ENCODE data around the gene SLITRK1. TPM values are rescaled to one million over a fixed set of nuclear protein-coding genes. Genes with fewer than 3 reads are reported as not detected.

The SLITRK1 gene
- total RNA-seq, 1 donor from 2014 or later, result 0.51 TPM

DNA sequence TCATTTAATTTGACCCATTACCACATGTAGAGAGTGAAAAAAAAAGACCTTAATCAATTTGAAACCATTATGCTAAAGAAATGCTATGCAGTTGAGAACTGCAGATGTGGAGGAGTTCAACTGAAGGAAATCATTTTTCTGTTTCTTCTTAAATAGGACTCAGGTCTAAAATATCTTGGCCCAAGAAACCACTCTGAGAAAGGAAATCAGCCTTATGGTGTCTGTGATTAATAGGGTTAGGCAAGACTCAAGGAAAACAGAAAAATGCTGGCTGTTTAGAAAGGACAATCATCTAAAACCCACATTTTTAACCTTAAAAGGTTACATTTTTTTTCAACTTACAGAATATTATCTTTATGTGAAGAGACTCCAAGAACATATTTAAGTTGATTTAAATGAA is 1.9 kb upstream of the SLITRK1 start:
- Mint-ChIP-seq H3K27ac (ENCODE audit: unreplicated experiment) (no peak overlapping the region), H3K4me3 (ENCODE audit: unreplicated experiment) (no peak overlapping the region), H3K27me3 (ENCODE audit: unreplicated experiment) (peaks cover 6% of the 10 kb centered on the region), H3K9me3 (ENCODE audit: unreplicated experiment) (no peaks in the 10 kb centered on the region), H3K36me3 (ENCODE audit: low read depth, unreplicated experiment) (no peaks in the 10 kb centered on the region), H3K4me1 (ENCODE audit: unreplicated experiment) (peaks cover 9% of the 10 kb centered on the region)
- DNase-seq (ENCODE audit: low spot score), result no peak
- TF ChIP-seq, protein P1, sequence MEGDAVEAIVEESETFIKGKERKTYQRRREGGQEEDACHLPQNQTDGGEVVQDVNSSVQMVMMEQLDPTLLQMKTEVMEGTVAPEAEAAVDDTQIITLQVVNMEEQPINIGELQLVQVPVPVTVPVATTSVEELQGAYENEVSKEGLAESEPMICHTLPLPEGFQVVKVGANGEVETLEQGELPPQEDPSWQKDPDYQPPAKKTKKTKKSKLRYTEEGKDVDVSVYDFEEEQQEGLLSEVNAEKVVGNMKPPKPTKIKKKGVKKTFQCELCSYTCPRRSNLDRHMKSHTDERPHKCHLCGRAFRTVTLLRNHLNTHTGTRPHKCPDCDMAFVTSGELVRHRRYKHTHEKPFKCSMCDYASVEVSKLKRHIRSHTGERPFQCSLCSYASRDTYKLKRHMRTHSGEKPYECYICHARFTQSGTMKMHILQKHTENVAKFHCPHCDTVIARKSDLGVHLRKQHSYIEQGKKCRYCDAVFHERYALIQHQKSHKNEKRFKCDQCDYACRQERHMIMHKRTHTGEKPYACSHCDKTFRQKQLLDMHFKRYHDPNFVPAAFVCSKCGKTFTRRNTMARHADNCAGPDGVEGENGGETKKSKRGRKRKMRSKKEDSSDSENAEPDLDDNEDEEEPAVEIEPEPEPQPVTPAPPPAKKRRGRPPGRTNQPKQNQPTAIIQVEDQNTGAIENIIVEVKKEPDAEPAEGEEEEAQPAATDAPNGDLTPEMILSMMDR (IDR thresholded peaks at IDR 0.05; ENCODE audit: unreplicated experiment), result no peak

DNA sequence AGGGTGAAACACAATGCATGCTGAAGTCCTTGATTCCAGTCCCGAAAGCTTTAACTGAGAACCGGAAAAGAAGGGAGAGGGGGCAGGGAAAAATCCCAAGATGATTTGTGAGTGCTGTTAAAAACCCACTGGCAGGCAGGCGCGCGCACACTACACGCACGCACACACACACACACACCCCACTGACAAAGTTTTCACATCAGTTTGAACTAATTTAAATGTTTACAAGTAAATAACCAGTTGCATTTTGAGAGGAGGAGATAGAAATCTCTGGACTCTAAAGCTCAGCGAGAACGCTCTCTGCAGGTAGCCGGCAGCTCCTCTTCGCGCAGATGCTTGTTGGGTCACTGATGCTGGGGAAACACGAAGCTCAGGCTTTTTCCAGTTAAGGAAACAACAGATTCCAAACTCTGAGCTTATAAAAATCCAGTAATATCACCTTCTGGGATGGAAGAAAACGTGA is 818 bp upstream of the SLITRK1 start:
- DNase-seq (ENCODE audit: low spot score), result no peak
- H3K4me1 Mint-ChIP-seq (ENCODE audit: unreplicated experiment), result peaks cover 9% of the 10 kb centered on the region
- no peak overlapping the region for H3K27ac Mint-ChIP-seq (ENCODE audit: unreplicated experiment)
- H3K36me3 Mint-ChIP-seq (ENCODE audit: low read depth, unreplicated experiment), result no peaks in the 10 kb centered on the region
- H3K9me3 Mint-ChIP-seq (ENCODE audit: unreplicated experiment), result no peaks in the 10 kb centered on the region
- H3K27me3 Mint-ChIP-seq (ENCODE audit: unreplicated experiment), result peaks cover 6% of the 10 kb centered on the region
- TF ChIP-seq, protein P1 (IDR thresholded peaks at IDR 0.05; ENCODE audit: unreplicated experiment), result no peak
- H3K4me3 Mint-ChIP-seq (ENCODE audit: unreplicated experiment), result peak overlapping the region; percentile 87

DNA sequence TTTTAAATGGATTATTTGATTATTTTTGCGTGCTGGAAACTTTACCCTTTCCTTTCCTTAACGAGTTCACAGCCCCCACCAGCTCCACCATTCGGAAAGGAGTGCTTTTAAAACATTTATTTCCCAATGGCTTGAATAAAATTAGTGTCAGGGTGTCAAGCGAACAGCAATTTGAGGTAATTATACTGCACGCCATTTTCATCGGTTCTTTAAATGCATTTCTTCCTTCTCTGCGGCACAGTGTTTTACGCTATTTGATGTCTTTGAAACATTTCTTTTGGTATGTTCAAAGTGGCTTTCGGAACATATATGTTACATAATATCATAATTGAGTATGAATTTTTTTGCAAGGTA is 309 bp upstream of the SLITRK1 start:
- DNase-seq (ENCODE audit: low spot score), result no peak
- Mint-ChIP-seq H3K4me1 (ENCODE audit: unreplicated experiment) (peaks cover 9% of the 10 kb centered on the region), H3K9me3 (ENCODE audit: unreplicated experiment) (no peaks in the 10 kb centered on the region), H3K36me3 (ENCODE audit: low read depth, unreplicated experiment) (no peaks in the 10 kb centered on the region), H3K27ac (ENCODE audit: unreplicated experiment) (peak overlapping the region; percentile 31), H3K27me3 (ENCODE audit: unreplicated experiment) (peaks cover 6% of the 10 kb centered on the region), H3K4me3 (ENCODE audit: unreplicated experiment) (peak overlapping the region; percentile 87)
- TF ChIP-seq, protein P1 (IDR thresholded peaks at IDR 0.05; ENCODE audit: unreplicated experiment), result no peak

DNA sequence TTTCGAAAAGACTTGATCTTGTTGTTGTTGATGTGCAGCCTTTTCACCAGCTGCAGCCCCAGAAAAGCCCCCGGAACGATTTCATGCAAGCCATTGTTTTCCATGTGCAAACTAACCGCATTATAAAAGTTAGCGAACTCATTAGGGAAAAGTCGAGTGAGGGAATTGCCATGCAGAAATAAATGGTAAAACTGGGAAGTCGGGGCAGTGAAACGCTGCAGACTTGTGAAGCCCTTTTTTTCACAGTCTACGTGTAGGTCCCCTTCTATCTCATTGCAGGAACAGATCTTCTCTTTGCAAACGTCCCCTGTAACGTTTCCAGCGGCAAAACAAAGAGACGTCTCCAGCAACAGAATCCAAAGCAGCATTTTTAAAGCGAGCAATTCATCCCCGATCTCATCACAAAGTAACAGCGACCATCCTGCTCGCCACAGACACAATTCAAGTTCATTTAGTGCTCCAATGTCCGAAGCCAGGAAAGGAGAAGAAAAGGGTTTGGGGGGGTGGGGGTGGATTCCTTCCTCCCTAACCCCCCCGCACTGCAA is 1.1 kb downstream of the SLITRK1 start:
- H3K4me1 Mint-ChIP-seq (ENCODE audit: unreplicated experiment), result peaks cover 9% of the 10 kb centered on the region
- TF ChIP-seq, protein P1 (IDR thresholded peaks at IDR 0.05; ENCODE audit: unreplicated experiment), result no peak
- H3K27me3 Mint-ChIP-seq (ENCODE audit: unreplicated experiment), result peaks cover 6% of the 10 kb centered on the region
- no peak for DNase-seq (ENCODE audit: low spot score)
- H3K9me3 Mint-ChIP-seq (ENCODE audit: unreplicated experiment), result no peaks in the 10 kb centered on the region
- peak overlapping the region; percentile 19 for H3K4me3 Mint-ChIP-seq (ENCODE audit: unreplicated experiment)
- H3K27ac Mint-ChIP-seq (ENCODE audit: unreplicated experiment), result no peak overlapping the region
- no peaks in the 10 kb centered on the region for H3K36me3 Mint-ChIP-seq (ENCODE audit: low read depth, unreplicated experiment)

DNA sequence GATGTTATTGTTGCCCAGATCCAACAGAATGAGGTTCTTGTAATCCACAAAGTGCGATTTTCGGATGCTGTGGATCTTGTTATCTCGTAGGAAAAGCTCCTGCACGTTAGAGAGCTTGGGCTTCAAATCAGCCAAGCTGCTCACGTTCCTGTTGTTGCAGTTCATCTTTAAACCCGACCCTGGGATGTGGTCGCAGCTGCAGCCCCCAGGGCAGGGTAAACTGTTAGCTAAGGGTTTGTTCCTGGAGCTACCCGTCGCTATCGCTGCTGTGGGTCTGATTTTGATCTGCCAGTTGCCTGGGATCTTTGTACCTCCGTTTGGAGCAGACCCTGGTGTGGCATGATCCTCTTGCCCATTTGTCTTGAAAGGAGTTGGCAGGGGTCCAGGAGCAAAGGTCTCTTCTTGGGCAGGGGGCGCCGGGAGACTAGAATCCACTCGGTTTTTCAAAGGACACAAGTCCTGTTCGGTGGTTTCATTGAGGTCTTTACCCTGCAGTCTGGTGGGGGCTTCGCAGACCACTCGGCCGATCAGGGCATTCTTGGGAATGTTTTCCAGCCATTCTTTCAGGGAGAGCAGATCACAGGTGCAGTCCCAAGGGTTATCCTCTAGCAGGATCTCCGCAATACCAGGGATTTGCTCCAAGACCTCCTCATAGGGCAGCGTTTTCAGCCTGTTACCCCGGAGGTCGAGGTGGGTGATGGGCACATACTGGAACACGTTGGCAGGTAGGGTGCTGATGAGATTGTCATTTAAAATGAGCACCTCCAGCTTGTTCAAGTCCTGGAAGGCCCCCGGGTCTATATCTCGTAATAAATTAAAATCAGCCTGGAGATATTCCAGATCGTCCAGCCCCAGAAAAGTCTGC is 1.8 kb downstream of the SLITRK1 start:
- TF ChIP-seq, protein P1 (IDR thresholded peaks at IDR 0.05; ENCODE audit: unreplicated experiment), result no peak
- H3K4me1 Mint-ChIP-seq (ENCODE audit: unreplicated experiment), result peaks cover 9% of the 10 kb centered on the region
- peaks cover 6% of the 10 kb centered on the region for H3K27me3 Mint-ChIP-seq (ENCODE audit: unreplicated experiment)
- no peak for DNase-seq (ENCODE audit: low spot score)
- H3K9me3 Mint-ChIP-seq (ENCODE audit: unreplicated experiment), result no peaks in the 10 kb centered on the region
- no peaks in the 10 kb centered on the region for H3K36me3 Mint-ChIP-seq (ENCODE audit: low read depth, unreplicated experiment)
- no peak overlapping the region for H3K27ac Mint-ChIP-seq (ENCODE audit: unreplicated experiment)
- no peak overlapping the region for H3K4me3 Mint-ChIP-seq (ENCODE audit: unreplicated experiment)

Measured in endothelial cell (in vitro differentiated cells).